Esophagus muscularis mucosa (tissue), 4 donors: ENCODE results near the gene ARFGAP1.

ENCODE experiments used
- EP300 ChIP-seq: sonication (generic); formaldehyde crosslinking; IDR thresholded peaks from one replicate; pipeline ENCODE4 v1.6.1; 2017; ENCODE audit warnings: antibody characterized with exemption
- POLR2A ChIP-seq: fragments of 450-650 bp; IDR thresholded peaks from one replicate; pipeline ENCODE4 v1.6.1; 2017; ENCODE audit warnings: antibody characterized with exemption, moderate library complexity, mild to moderate bottlenecking, low read depth
- POLR2AphosphoS5 ChIP-seq, 2 donors: sonication (generic); formaldehyde crosslinking; IDR thresholded peaks; one replicate each; pipeline ENCODE4 v1.6.1; 2017; ENCODE audit warnings: antibody characterized with exemption in 2 of 2
- TF ChIP-seq, protein P1 (sequence below), 3 experiments: fragments of 200-600 bp in 2 of 3; fragments of 450-650 bp in 1 of 3; sonication (generic) in 2 of 3; IDR thresholded peaks; one replicate each; pipeline ENCODE4 v1.5.1; 2017 to 2019; ENCODE audit warnings: antibody characterized with exemption in 3 of 3, mild to moderate bottlenecking in 2 of 3, moderate library complexity in 1 of 3

DNA sequence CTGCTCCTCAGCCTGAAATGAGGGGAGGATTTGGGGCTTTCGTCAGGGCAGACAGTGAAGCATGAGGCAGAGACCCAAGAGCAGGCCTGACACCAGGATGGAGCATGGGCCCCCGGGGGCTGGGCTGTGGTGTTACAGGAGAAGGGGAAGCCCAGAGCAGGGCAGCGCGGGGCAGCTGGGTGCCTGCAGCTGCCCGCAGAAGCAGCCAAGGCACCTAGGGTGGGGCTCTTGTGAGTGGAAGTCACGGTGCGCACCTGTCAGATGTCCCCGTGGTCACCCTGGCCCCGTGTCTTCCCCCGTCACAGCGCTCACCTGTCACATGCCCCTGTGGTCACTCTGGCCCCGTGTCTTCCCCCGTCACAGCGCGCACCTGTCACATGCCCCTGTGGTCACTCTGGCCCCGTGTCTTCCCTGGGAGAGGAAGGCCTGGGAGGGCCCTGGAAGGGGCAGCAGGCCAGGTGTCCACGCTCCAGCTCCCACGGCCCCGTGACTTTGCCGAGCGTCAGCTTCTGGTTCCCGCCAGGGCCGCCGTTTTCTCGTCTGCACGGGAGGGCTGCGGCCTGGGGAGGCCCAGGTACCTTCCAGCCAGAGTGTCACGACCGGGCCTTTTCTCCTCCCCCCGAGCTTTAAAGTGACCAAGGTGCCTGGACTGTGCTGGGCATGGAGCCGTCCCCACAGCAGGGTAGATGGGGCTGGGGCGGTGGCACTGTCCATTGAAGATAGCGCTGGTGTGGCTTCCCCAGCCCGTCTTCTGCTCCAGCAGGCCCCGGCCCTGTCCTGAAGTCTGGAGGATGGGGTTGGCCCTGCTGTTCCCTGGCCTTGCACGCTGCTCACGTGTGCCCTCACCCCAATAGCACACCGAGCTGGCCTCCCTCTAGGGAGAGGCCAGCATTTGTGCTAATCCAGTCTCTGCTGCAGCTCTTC lies 9.4 kb downstream of the ARFGAP1 start:
- TF ChIP-seq, protein P1, sequence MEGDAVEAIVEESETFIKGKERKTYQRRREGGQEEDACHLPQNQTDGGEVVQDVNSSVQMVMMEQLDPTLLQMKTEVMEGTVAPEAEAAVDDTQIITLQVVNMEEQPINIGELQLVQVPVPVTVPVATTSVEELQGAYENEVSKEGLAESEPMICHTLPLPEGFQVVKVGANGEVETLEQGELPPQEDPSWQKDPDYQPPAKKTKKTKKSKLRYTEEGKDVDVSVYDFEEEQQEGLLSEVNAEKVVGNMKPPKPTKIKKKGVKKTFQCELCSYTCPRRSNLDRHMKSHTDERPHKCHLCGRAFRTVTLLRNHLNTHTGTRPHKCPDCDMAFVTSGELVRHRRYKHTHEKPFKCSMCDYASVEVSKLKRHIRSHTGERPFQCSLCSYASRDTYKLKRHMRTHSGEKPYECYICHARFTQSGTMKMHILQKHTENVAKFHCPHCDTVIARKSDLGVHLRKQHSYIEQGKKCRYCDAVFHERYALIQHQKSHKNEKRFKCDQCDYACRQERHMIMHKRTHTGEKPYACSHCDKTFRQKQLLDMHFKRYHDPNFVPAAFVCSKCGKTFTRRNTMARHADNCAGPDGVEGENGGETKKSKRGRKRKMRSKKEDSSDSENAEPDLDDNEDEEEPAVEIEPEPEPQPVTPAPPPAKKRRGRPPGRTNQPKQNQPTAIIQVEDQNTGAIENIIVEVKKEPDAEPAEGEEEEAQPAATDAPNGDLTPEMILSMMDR (IDR thresholded peaks at IDR 0.05) = no peak
- no peak for TF ChIP-seq POLR2A
- no peak for TF ChIP-seq EP300
- no peak for TF ChIP-seq POLR2AphosphoS5 (IDR thresholded peaks at IDR 0.05)
